Stimulated activated CD8-positive, alpha-beta memory T cell treated with anti-CD3 and anti-CD28 coated beads, Interleukin-2, amount 100 ng/mL, for 1 hour (primary cell): ENCODE data around the gene PNLDC1.
"Not testable (repeated sequence)": the region's sequence is repeated elsewhere in the genome, so short reads cannot be mapped to it uniquely, and the experiment has no call there.

Experiments used
- DNase-seq, 2 donors: peaks; one replicate each; pipeline ENCODE4 v3.0.0-alpha.2; 2020; ENCODE audit warnings: low read depth in 2 of 2

The PNLDC1 gene

DNA sequence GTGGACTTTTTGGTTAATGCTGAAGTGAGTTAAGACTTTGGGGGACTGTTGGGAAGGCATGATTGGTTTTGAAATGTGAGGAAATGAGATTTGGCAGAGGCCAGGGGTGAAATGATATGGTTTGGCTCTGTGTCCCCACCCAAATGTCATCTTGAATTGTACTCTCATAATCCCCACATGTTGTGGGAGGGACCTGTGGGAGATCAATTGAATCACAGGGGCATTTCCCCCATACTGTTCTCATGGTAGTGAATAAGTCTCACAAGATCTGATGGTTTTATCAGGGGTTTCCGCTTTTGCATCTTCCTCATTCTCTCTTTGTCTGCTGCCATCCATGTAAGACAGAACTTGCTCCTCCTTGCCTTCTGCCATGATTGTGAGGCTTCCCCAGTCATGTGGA lies 49.8 kb downstream of the PNLDC1 start:
- DNase-seq, result not testable (repeated sequence)

DNA sequence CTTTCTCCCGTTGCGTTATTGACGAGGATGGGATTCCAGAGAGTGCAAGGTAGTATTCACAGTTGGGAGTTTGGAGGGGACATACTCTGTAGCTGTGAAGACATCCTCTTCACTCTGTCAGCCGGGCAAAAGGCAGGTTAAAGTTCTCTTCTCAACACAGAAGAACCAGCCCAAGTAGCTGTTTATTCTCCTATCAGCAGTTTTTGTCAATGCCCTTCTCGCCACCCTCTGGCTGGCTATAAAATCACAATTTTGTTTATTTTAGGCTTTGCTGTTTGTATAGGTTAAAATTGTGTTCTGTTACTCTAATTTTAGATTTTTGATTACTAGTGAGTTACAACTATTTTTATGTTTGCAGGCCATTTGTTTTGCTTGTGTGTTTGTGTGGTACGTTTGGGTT lies 52.8 kb downstream of the PNLDC1 start:
- DNase-seq, result no peak

GRCh38 chr6:159853754-159854153 lies 53.7 kb downstream of the PNLDC1 start:
- no peak for DNase-seq

DNA sequence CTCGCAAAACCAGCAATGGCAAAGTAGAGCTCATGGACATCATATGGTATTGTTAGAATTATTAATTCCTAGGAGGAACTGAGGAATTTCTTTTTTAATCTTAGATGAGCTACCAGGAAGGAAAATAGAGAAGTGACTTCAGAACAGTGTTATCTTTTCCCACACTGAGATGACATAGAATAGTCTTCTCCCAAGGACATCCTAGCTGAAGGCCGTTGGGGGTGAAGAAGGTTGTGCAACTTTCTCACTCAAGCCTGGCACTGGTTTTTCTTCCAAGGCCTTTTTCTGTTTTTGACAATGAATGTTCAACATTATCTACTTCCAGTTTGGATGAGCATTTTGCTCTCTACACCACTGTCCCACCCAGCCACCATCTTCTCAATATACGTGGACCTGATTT lies 54.9 kb downstream of the PNLDC1 start:
- no peak for DNase-seq

DNA sequence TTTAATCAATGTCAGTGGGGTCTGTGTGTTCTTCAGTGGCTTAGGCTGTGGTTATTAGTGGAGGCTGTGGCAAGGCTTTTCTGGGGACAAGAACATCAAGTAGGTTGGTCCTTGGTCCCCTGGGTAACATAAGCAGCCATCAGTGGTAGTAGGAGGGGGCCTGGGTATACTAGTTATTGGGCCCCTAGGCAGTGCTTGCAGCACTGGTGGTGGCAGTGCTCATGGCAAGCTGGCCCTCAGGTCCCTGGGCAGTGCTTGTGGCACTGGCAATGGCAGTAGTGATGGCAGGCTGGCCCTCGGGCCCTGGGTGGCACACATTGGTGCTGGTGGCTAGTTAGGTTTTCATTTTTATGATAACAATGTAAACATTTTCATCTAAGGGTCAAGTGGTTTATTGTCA lies 58.2 kb downstream of the PNLDC1 start:
- DNase-seq, result no peak

GRCh38 chr6:159860482-159860881 lies 60.4 kb downstream of the PNLDC1 start:
- no peak for DNase-seq

- DNase-seq, result no peak
Observed at GRCh38 chr6:159862103-159862502, 62.0 kb downstream of the PNLDC1 start.

GRCh38 chr6:159863341-159863740 lies 63.3 kb downstream of the PNLDC1 start:
- not testable (repeated sequence) for DNase-seq

- DNase-seq, result no peak
Observed at GRCh38 chr6:159865226-159865920, 65.3 kb downstream of the PNLDC1 start.

- DNase-seq, result no peak
Observed at GRCh38 chr6:159866286-159867247, 66.5 kb downstream of the PNLDC1 start.
